Natural killer cell (primary cell): ENCODE data around the gene SOX6. TPM values are rescaled to one million over a fixed set of nuclear protein-coding genes. Genes with fewer than 3 reads are reported as not detected.

ENCODE experiments used
- ATAC-seq, 3 donors: fragments of 150-1000 bp in 2 of 3; fragments of 200-7000 bp in 1 of 3; cut with Tn5 transposase; 1 replicate in 1 of 3; 2 replicates in 2 of 3; pipeline ENCODE4 v1.10.0; 2021; ENCODE audit warnings: mild to moderate bottlenecking in 2 of 3, moderate library complexity in 2 of 3
- DNase-seq, 2 donors: peaks; one replicate each; pipeline versions ENCODE4 v3.0.0 to v3.0.0-alpha.2; 2013 to 2021; ENCODE audit warnings: mixed read lengths in 1 of 2
- H3K27ac ChIP-seq: one replicate; pipeline ENCODE4 v1.5.1; 2013; ENCODE audit warnings: mild to moderate bottlenecking, low read length
- H3K27me3 ChIP-seq: one replicate; pipeline ENCODE4 v1.6.1; 2013; ENCODE audit warnings: low read length; ENCODE audit not compliant: control insufficient read depth, insufficient read depth
- H3K36me3 ChIP-seq: one replicate; pipeline ENCODE4 v1.6.1; 2013; ENCODE audit warnings: low read length; ENCODE audit not compliant: control insufficient read depth, insufficient read depth
- H3K4me1 ChIP-seq: one replicate; pipeline ENCODE4 v1.6.1; 2013; ENCODE audit warnings: low read length; ENCODE audit not compliant: control insufficient read depth, insufficient read depth
- H3K4me3 ChIP-seq: one replicate; pipeline ENCODE4 v1.5.1; 2013; ENCODE audit warnings: low read length
- H3K9me3 ChIP-seq: one replicate; pipeline ENCODE4 v1.6.1; 2013; ENCODE audit warnings: low read length; ENCODE audit not compliant: control insufficient read depth, insufficient read depth
- H3K27ac Mint-ChIP-seq, 2 donors: one replicate each; pipeline ENCODE4 v1.8.0; 2022; ENCODE audit warnings: mild to moderate bottlenecking in 2 of 2, mixed read lengths in 2 of 2, moderate library complexity in 1 of 2
- H3K27me3 Mint-ChIP-seq, 2 donors: one replicate each; pipeline ENCODE4 v1.8.0; 2022; ENCODE audit warnings: low read depth in 2 of 2, mixed read lengths in 2 of 2
- H3K36me3 Mint-ChIP-seq: one replicate; pipeline ENCODE4 v1.8.0; 2022; ENCODE audit warnings: mixed read lengths
- H3K4me1 Mint-ChIP-seq, 2 donors: one replicate each; pipeline ENCODE4 v1.8.0; 2022; ENCODE audit warnings: mixed read lengths in 2 of 2
- H3K4me3 Mint-ChIP-seq: one replicate; pipeline ENCODE4 v1.8.0; 2022; ENCODE audit warnings: mild to moderate bottlenecking, moderate library complexity, mixed read lengths
- H3K9me3 Mint-ChIP-seq, 2 donors: one replicate each; pipeline ENCODE4 v1.8.0; 2022; ENCODE audit warnings: mixed read lengths in 2 of 2
- WGBS: methylation state at CpG from one replicate; pipeline ENCODE4 v1.1.7; 2013; ENCODE audit warnings: missing lambda C conversion rate; ENCODE audit not compliant: insufficient coverage; 5-methylcytosine and 5-hydroxymethylcytosine counted together
- intact Hi-C: fragments of 100-400 bp; cut with micrococcal nuclease; formaldehyde crosslinking; loops from one replicate; pipeline ENCODE4 v1.14.2; 2022
- total RNA-seq, 4 donors: library from RNA; stranded (reverse); fragments of 120-200 nt in 1 of 4; gene quantifications; one replicate each; pipeline versions ENCODE4 v1.2.3 to v1.2.4, GENCODE V29; 2013 to 2022
- TF ChIP-seq, protein P1 (sequence below): fragments of 200-600 bp; IDR thresholded peaks from one replicate; pipeline ENCODE4 v1.8.0; 2022; ENCODE audit warnings: antibody characterized with exemption

SOX6 gene
- total RNA-seq, 3 donors from 2014 or later (not counting 1 experiment from before 2014, with no cell fraction given) = 0.27 TPM; not detected in 2

DNA sequence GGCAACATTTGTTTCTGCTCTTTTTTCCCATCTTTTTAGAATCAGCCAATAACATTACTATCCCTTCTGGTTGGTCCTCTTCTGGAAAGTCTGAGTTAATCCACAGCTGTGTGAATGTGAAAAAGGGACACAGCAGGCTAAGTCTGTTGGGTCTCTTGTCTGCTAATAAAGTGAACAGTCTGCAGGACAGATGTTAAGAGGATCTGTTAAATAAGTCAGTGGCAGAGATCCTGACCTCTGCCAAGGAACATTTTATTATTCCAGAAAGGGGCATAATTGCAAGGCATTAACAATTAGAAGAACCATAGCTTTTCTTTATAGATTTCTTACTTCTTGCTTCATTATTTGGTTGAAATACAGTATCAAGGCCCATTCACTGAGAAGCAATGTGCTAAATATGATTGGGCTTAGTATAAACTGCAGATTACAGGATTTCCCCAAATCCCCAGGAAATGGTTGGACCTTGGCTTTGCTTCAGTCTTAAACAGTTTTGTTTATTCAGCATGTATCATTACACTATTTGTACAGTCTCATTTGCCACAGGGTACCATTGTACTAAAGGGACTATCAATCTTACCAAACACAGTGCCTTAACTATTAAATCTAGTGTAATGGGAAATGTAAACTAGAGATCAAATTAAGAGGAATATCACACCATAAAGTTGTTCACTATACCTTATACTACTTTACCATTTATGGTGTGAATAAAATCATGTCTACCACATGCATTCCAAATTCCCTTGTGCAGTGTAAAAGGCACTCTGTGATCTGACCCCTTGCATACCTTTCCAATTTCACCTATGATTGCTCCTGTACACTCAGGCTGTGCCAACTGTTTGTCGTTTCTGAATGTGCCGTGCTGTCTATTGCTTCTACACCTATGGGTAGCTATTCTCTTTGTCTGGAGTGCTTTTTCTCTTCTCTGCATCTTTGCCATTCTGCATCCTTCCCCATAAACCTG lies 274.0 kb downstream of the SOX6 start:
- H3K36me3 Mint-ChIP-seq = no peaks in the 10 kb centered on the region
- DNase-seq = no peak

DNA sequence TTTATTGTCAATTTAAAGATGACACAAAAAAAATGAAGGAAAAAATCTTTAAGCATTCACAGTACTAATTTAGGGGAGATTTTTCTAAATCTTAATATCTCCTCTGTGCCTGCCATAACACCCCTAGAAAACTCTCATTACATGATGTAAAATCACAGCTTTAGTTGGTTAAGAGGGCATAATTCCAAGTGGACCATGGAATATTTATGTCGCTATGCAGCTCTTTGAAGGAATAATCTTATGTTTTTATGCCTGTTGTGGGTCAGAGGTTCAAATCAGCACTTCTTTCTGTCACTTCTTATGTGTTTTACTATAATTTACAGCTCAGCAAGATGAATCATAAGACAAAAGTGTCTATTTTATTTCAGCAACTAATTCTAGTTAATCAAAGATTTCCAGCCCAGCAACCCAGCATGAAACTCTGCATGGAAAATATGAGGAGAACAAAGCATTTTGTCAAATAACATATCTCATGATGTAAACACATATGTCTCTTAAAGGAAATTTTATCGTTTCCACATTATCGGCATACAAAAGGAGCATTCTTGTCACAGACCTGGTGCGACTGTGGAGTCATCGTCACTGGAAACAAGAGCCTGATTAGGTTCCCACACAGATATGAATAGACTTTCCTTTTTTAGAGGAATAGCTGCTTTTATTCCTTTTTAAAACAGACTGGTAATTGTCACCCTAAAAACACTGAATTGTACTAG lies 274.8 kb downstream of the SOX6 start:
- Mint-ChIP-seq H3K36me3 (no peaks in the 10 kb centered on the region), H3K4me1 (no peaks in the 10 kb centered on the region), H3K27ac (no peak overlapping the region), H3K4me3 (no peak overlapping the region), H3K9me3 (peaks cover 4 to 6% of the 10 kb centered on the region in 2 donors), H3K27me3 (no peaks in the 10 kb centered on the region)
- H3K36me3 ChIP-seq = no peaks in the 10 kb centered on the region
- ATAC-seq (no peak), DNase-seq (no peak)
- TF ChIP-seq, protein P1, sequence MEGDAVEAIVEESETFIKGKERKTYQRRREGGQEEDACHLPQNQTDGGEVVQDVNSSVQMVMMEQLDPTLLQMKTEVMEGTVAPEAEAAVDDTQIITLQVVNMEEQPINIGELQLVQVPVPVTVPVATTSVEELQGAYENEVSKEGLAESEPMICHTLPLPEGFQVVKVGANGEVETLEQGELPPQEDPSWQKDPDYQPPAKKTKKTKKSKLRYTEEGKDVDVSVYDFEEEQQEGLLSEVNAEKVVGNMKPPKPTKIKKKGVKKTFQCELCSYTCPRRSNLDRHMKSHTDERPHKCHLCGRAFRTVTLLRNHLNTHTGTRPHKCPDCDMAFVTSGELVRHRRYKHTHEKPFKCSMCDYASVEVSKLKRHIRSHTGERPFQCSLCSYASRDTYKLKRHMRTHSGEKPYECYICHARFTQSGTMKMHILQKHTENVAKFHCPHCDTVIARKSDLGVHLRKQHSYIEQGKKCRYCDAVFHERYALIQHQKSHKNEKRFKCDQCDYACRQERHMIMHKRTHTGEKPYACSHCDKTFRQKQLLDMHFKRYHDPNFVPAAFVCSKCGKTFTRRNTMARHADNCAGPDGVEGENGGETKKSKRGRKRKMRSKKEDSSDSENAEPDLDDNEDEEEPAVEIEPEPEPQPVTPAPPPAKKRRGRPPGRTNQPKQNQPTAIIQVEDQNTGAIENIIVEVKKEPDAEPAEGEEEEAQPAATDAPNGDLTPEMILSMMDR = no peak
- H3K27me3 ChIP-seq = no peaks in the 10 kb centered on the region
- intact Hi-C loops = no loop called here
- H3K4me3 ChIP-seq = no peak overlapping the region
- WGBS = 94% methylated on average over 5 of the region's 5 CpGs
- no peaks in the 10 kb centered on the region for H3K4me1 ChIP-seq
- H3K9me3 ChIP-seq = no peaks in the 10 kb centered on the region
- no peak overlapping the region for H3K27ac ChIP-seq

More for the DNA sequence above, 274.0 kb downstream of the SOX6 start:
- no peaks in the 10 kb centered on the region for H3K36me3 ChIP-seq
- no peaks in the 10 kb centered on the region for H3K4me1 Mint-ChIP-seq
- H3K27ac Mint-ChIP-seq = no peak overlapping the region
- intact Hi-C loops = no loop called here
- TF ChIP-seq, protein P1 = no peak
- H3K4me3 ChIP-seq = no peak overlapping the region
- no peaks in the 10 kb centered on the region for H3K27me3 Mint-ChIP-seq
- H3K9me3 Mint-ChIP-seq = peaks cover 4 to 6% of the 10 kb centered on the region in 2 donors
- H3K9me3 ChIP-seq = no peaks in the 10 kb centered on the region
- H3K27ac ChIP-seq = no peak overlapping the region
- WGBS = 79% methylated on average over 2 of the region's 2 CpGs
- H3K4me1 ChIP-seq = no peaks in the 10 kb centered on the region
- no peak overlapping the region for H3K4me3 Mint-ChIP-seq
- no peaks in the 10 kb centered on the region for H3K27me3 ChIP-seq
- no peak for ATAC-seq

DNA sequence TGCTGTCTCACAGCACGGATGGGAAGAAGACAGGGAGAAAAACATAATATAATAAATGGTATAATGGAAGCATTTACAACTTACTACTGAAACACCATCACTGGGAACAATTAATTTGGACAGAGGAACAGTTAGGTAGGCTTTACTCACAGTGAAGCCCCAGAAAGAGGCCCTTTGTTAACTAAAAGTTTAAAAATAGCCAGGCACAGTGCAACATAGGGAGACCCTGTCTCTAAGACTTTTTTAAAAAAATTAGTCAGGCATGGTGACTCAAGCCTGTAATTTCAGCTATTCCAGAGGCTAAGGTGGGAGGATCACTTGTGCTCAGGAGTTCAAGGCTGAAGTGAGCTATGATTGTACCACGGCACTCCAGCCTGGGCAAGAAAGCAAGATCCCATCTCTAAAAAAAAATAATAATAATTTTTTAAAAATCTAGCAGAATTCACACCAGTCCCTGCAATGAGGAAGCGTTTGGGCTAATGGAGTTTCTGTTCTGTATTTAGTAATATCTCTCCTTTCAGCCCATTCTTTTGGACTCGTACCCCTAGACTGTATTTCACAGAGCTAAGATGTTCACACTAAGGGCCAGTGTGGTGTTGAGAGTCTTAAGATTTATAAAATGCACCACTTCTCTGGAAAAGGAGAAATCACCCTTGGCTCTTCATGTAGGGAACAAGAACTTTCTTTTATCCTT lies 275.5 kb downstream of the SOX6 start:
- WGBS = 80% methylated on average over 1 of the region's 4 CpGs
- H3K27me3 ChIP-seq = no peaks in the 10 kb centered on the region

More for the DNA sequence above, 275.5 kb downstream of the SOX6 start:
- H3K36me3 ChIP-seq = no peaks in the 10 kb centered on the region
- H3K9me3 ChIP-seq = no peaks in the 10 kb centered on the region
- ATAC-seq (no peak), DNase-seq (no peak)
- H3K4me3 Mint-ChIP-seq = no peak overlapping the region
- intact Hi-C loops = no loop called here
- no peaks in the 10 kb centered on the region for H3K27me3 Mint-ChIP-seq
- no peaks in the 10 kb centered on the region for H3K4me1 ChIP-seq
- peaks cover 6 to 9% of the 10 kb centered on the region in 2 donors for H3K9me3 Mint-ChIP-seq
- H3K27ac Mint-ChIP-seq = no peak overlapping the region
- no peak overlapping the region for H3K4me3 ChIP-seq
- TF ChIP-seq, protein P1 = no peak
- no peak overlapping the region for H3K27ac ChIP-seq
- H3K36me3 Mint-ChIP-seq = no peaks in the 10 kb centered on the region
- no peaks in the 10 kb centered on the region for H3K4me1 Mint-ChIP-seq
